Bronchial smooth muscle cell (primary cell): Measurements from ENCODE around the gene BRCA1. TPM values are rescaled to one million over a fixed set of nuclear protein-coding genes. Genes with fewer than 3 reads are reported as not detected.

ENCODE experiments used
- total RNA-seq: library from RNA; depleted of rRNA; stranded (reverse); fragments of >200 nt; gene quantifications from 2 replicates; pipeline ENCODE4 v1.2.1, GENCODE V29; 2014

BRCA1 gene
- 4.6 and 6.6 TPM in 2 replicates for total RNA-seq

GRCh38 chr17:43125133-43125966 lies at the start of gene BRCA1:
Gene BRCA1, minus strand, starts transcription at chr17:43125364. Its CDS starts 1,268 bp downstream, at chr17:43124096.

GRCh38 chr17:43170766-43171585 lies 45.8 kb upstream of the BRCA1 start, which contains the start of gene NBR1:
Gene NBR1, plus strand, starts transcription at chr17:43171214. Its CDS starts 4,586 bp downstream, at chr17:43175800.

GRCh38 chr17:43024407-43025289 lies 100.5 kb downstream of the BRCA1 start, which contains the start of gene RND2:
Gene RND2, plus strand, starts transcription at chr17:43025231. Its CDS starts 117 bp downstream, at chr17:43025348.

GRCh38 chr17:43021741-43022512 lies 103.2 kb downstream of the BRCA1 start, which contains the start of gene VAT1:
Gene VAT1, minus strand, starts transcription at chr17:43022385. Its CDS starts 63 bp downstream, at chr17:43022322.

GRCh38 chr17:43006639-43007551 lies 118.3 kb downstream of the BRCA1 start, which contains the start of gene IFI35:
Gene IFI35, plus strand, starts transcription at chr17:43006784. Its CDS starts 164 bp downstream, at chr17:43006948.

GRCh38 chr17:42997984-42998938 lies 126.9 kb downstream of the BRCA1 start, which contains the start of gene RPL27:
Gene RPL27, plus strand, starts transcription at chr17:42998419. Its CDS starts 332 bp downstream, at chr17:42998751.

Other genes starting within 250 kb of the BRCA1 start
- gene G6PC1, start 224.6 kb downstream of the BRCA1 start, total RNA-seq: 0.16 TPM in 1 of 2 replicates, not detected in the other
- 27.6 and 29.8 TPM in 2 replicates for gene AARSD1, start 160.9 kb downstream of the BRCA1 start, total RNA-seq
- 0.16 TPM in 1 of 2 replicates, not detected in the other for gene PTGES3L, start 145.3 kb downstream of the BRCA1 start, total RNA-seq
- gene RUNDC1, start 144.8 kb downstream of the BRCA1 start, total RNA-seq: 5.4 and 7.4 TPM in 2 replicates
- 1,417 and 1,668 TPM in 2 replicates for gene RPL27, start 126.9 kb downstream of the BRCA1 start, total RNA-seq
- 27.6 and 33.1 TPM in 2 replicates for gene IFI35, start 118.6 kb downstream of the BRCA1 start, total RNA-seq
- gene VAT1, start 103.0 kb downstream of the BRCA1 start, total RNA-seq: 409 and 552 TPM in 2 replicates
- 0.60 and 0.95 TPM in 2 replicates for gene RND2, start 100.1 kb downstream of the BRCA1 start, total RNA-seq
- gene NBR1, start 45.9 kb upstream of the BRCA1 start, total RNA-seq: 72.9 and 100 TPM in 2 replicates
- gene TMEM106A, start 86.5 kb upstream of the BRCA1 start, total RNA-seq: 0.77 and 0.95 TPM in 2 replicates
- 0.16 TPM in 1 of 2 replicates, not detected in the other for gene CCDC200, start 103.3 kb upstream of the BRCA1 start, total RNA-seq
- not detected in 2 replicates for gene RNU2-1, start 108.6 kb upstream of the BRCA1 start, total RNA-seq